ENCODE results near the gene SLC37A1. TPM values are rescaled to one million over a fixed set of nuclear protein-coding genes. Genes with fewer than 3 reads are reported as not detected.

Gene SLC37A1
- total and polyA plus RNA-seq, 2 donors from 2014 or later: 3.4 to 21.8 TPM

GRCh38 chr21:42480736-42481135, 32.9 kb upstream of the SLC37A1 start:
- Histone ChIP-seq H3K27ac (ENCODE audit: low read depth in 2 of 2, low read length in 2 of 2) (no peak overlapping the region), H3K27me3 (ENCODE audit: control insufficient read depth, insufficient read depth, low read length) (no peaks in the 10 kb centered on the region), H3K9ac (ENCODE audit: low read length in 3 of 3) (no peak overlapping the region), H3K4me3 (ENCODE audit: low read length in 3 of 3) (no peak overlapping the region), H3K9me3 (ENCODE audit: control insufficient read depth in 2 of 3, insufficient read depth in 1 of 3, low read length in 3 of 3) (no peaks in the 10 kb centered on the region), H3K4me1 (ENCODE audit: control insufficient read depth in 2 of 3, insufficient read depth in 2 of 3, low read depth in 1 of 3, low read length in 3 of 3) (no peaks in the 10 kb centered on the region), H3K36me3 (ENCODE audit: control insufficient read depth in 2 of 3, insufficient read depth in 3 of 3, low read length in 3 of 3) (no peaks in the 10 kb centered on the region)
- FAIRE-seq: no peak
- TF ChIP-seq CTCF (IDR thresholded peaks at IDR 0.05; ENCODE audit: borderline replicate concordance, extremely low read depth, insufficient read depth): no peak
- DNase-seq: peak in 2 of 5 donors; percentile 9 to 33
- intact Hi-C loops (cut with DNase I): no loop called here

GRCh38 chr21:42481169-42481568, 32.5 kb upstream of the SLC37A1 start:
- Histone ChIP-seq H3K27ac (ENCODE audit: low read depth in 2 of 2, low read length in 2 of 2) (no peak overlapping the region), H3K4me1 (ENCODE audit: control insufficient read depth in 2 of 3, insufficient read depth in 2 of 3, low read depth in 1 of 3, low read length in 3 of 3) (no peaks in the 10 kb centered on the region), H3K9me3 (ENCODE audit: control insufficient read depth in 2 of 3, insufficient read depth in 1 of 3, low read length in 3 of 3) (no peaks in the 10 kb centered on the region), H3K27me3 (ENCODE audit: control insufficient read depth, insufficient read depth, low read length) (no peaks in the 10 kb centered on the region), H3K36me3 (ENCODE audit: control insufficient read depth in 2 of 3, insufficient read depth in 3 of 3, low read length in 3 of 3) (no peaks in the 10 kb centered on the region), H3K9ac (ENCODE audit: low read length in 3 of 3) (no peak overlapping the region), H3K4me3 (ENCODE audit: low read length in 3 of 3) (no peak overlapping the region)
- TF ChIP-seq CTCF (IDR thresholded peaks at IDR 0.05; ENCODE audit: borderline replicate concordance, extremely low read depth, insufficient read depth): no peak
- FAIRE-seq (no peak), DNase-seq (peak in 1 of 5 donors; percentile 2)
- intact Hi-C loops (cut with DNase I): no loop called here

GRCh38 chr21:42484966-42485365, 28.7 kb upstream of the SLC37A1 start:
- Histone ChIP-seq H3K36me3 (ENCODE audit: control insufficient read depth in 2 of 3, insufficient read depth in 3 of 3, low read length in 3 of 3) (no peaks in the 10 kb centered on the region), H3K4me1 (ENCODE audit: control insufficient read depth in 2 of 3, insufficient read depth in 2 of 3, low read depth in 1 of 3, low read length in 3 of 3) (no peaks in the 10 kb centered on the region), H3K9me3 (ENCODE audit: control insufficient read depth in 2 of 3, insufficient read depth in 1 of 3, low read length in 3 of 3) (no peaks in the 10 kb centered on the region), H3K4me3 (ENCODE audit: low read length in 3 of 3) (no peak overlapping the region), H3K27me3 (ENCODE audit: control insufficient read depth, insufficient read depth, low read length) (no peaks in the 10 kb centered on the region), H3K27ac (ENCODE audit: low read depth in 2 of 2, low read length in 2 of 2) (no peak overlapping the region), H3K9ac (ENCODE audit: low read length in 3 of 3) (no peak overlapping the region)
- no peak for TF ChIP-seq CTCF (IDR thresholded peaks at IDR 0.05; ENCODE audit: borderline replicate concordance, extremely low read depth, insufficient read depth)
- peak in 1 of 5 donors; percentile 9 for DNase-seq
- no peak for FAIRE-seq
- intact Hi-C loops (cut with DNase I): no loop called here

GRCh38 chr21:42486072-42486471, 27.6 kb upstream of the SLC37A1 start:
- no peak for TF ChIP-seq CTCF (IDR thresholded peaks at IDR 0.05; ENCODE audit: borderline replicate concordance, extremely low read depth, insufficient read depth)
- Histone ChIP-seq H3K36me3 (ENCODE audit: control insufficient read depth in 2 of 3, insufficient read depth in 3 of 3, low read length in 3 of 3) (no peaks in the 10 kb centered on the region), H3K27ac (ENCODE audit: low read depth in 2 of 2, low read length in 2 of 2) (no peak overlapping the region), H3K4me3 (ENCODE audit: low read length in 3 of 3) (no peak overlapping the region), H3K9ac (ENCODE audit: low read length in 3 of 3) (no peak overlapping the region), H3K4me1 (ENCODE audit: control insufficient read depth in 2 of 3, insufficient read depth in 2 of 3, low read depth in 1 of 3, low read length in 3 of 3) (no peaks in the 10 kb centered on the region), H3K9me3 (ENCODE audit: control insufficient read depth in 2 of 3, insufficient read depth in 1 of 3, low read length in 3 of 3) (no peaks in the 10 kb centered on the region), H3K27me3 (ENCODE audit: control insufficient read depth, insufficient read depth, low read length) (no peaks in the 10 kb centered on the region)
- intact Hi-C loops (cut with DNase I): no loop called here
- DNase-seq: peak in 1 of 5 donors; percentile 5
- FAIRE-seq: no peak

All from kidney (tissue), 14 donors.